ENCODE results near the gene DDX18. TPM values are rescaled to one million over a fixed set of nuclear protein-coding genes. Genes with fewer than 3 reads are reported as not detected.

DDX18 gene
- total RNA-seq, result 10 to 100 TPM; 23.2 to 24.5 TPM

DNA sequence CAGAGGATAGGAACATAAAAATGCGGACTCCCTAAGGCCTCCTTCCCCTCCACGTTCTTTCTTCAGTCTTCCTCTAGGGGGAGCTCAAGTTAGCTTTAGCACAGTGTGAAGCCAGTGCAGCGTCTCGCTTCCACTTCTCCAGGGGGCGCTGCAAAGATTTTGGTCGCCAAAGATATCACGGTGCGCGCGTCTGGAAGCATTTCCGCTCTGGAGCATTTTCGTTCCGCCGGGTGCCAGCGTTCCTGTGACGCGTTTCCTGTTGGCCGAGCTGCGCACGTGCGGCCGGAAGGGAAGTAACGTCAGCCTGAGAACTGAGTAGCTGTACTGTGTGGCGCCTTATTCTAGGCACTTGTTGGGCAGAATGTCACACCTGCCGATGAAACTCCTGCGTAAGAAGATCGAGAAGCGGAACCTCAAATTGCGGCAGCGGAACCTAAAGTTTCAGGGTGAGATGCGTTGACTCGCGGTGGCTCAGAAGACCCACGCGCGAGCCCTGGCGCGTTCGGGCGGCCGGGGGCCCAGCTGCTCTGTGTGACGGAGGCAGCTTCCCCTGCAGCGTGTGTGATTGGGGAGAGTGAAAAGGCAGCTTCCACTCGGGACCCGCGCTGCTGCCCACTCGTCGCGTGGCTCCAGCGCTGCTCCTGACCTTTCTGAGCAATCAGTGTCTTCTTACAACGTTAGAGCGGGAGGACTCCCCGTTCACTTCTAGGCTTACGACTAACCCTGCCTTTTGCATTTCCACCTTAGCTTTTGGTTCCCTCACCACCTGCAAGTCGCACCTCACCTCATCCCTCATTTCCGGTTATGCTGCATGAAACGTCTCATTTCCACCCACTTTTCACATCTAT, at the start of gene DDX18:
DDX18 (plus strand) TSS at position 275 of the 848 bp plus-strand sequence; CDS start at position 362, 87 bp downstream.
- Histone ChIP-seq H3K27me3 (no peaks in the 10 kb centered on the region), H3K9me3 (no peaks in the 10 kb centered on the region), H3K36me3 (peaks cover 21% of the 10 kb centered on the region), H3K4me1 (peaks cover 0 to 23% of the 10 kb centered on the region in 2 donors), H3K27ac (peak within 1 kb of the TSS; percentile 89 to 92), H3K4me3 (peak within 1 kb of the TSS; percentile 89 to 90)
- peak; percentile 98 for DNase-seq (ENCODE audit: low spot score)
- TF ChIP-seq, protein P1, sequence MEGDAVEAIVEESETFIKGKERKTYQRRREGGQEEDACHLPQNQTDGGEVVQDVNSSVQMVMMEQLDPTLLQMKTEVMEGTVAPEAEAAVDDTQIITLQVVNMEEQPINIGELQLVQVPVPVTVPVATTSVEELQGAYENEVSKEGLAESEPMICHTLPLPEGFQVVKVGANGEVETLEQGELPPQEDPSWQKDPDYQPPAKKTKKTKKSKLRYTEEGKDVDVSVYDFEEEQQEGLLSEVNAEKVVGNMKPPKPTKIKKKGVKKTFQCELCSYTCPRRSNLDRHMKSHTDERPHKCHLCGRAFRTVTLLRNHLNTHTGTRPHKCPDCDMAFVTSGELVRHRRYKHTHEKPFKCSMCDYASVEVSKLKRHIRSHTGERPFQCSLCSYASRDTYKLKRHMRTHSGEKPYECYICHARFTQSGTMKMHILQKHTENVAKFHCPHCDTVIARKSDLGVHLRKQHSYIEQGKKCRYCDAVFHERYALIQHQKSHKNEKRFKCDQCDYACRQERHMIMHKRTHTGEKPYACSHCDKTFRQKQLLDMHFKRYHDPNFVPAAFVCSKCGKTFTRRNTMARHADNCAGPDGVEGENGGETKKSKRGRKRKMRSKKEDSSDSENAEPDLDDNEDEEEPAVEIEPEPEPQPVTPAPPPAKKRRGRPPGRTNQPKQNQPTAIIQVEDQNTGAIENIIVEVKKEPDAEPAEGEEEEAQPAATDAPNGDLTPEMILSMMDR (IDR thresholded peaks at IDR 0.05), result peak; percentile 99

DNA sequence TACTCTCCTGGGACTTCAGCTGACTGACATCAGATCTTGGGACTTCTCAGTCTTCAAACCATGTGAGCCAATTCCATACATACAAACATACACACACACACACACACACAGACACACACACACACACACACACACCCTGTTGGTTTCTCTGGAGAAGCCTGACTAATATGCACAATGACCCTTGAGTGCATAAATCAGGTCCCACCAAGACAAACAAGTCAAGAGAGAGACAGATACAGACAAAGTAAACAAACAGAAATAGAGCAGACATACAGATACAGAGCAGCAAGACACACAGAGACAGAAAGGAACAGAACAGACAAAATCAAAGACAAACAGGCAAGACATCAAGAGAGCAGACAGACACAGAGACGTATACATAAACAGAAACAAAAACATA, 43.8 kb upstream of the DDX18 start:
- TF ChIP-seq, protein P1 (IDR thresholded peaks at IDR 0.05), result no peak
- Histone ChIP-seq H3K4me1 (no peaks in the 10 kb centered on the region), H3K9me3 (no peaks in the 10 kb centered on the region), H3K36me3 (no peaks in the 10 kb centered on the region), H3K27me3 (no peaks in the 10 kb centered on the region), H3K27ac (no peak overlapping the region), H3K4me3 (no peak overlapping the region)
- no peak for DNase-seq (ENCODE audit: low spot score)

DNA sequence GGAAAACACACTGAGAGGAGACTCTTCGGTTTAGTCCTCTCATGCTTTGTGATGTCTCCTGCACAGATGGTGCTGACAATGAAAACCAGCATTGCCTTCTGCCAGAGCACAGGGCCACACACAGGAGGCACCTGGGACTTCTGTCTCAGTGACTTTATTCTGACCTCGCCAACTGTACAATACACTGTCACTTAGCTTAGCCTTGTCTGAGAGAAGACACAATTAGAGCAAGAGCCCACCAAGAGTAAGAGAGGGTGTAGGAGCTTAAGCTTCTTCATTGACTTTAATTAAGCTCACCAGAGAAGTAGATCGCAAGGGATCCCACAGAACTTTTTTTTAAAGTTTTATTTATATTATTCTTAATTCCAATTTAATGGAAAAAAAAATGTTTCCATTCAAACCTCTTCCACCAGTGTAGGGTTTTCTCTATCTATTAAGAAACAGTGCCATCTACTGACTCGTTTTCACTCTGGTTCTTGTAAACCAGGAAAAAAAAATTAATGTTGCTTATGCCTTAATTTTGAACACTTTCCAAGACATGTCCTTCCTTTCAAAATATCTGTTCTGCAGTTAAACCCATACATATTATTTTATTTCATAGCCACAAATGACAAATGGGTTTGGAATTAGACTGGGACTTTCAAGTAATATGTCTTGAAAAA, 42.4 kb upstream of the DDX18 start:
- no peak overlapping the region for H3K4me3 ChIP-seq
- no peaks in the 10 kb centered on the region for H3K36me3 ChIP-seq
- TF ChIP-seq, protein P1 (IDR thresholded peaks at IDR 0.05), result peak in 1 of 2 donors; percentile 51

DNA sequence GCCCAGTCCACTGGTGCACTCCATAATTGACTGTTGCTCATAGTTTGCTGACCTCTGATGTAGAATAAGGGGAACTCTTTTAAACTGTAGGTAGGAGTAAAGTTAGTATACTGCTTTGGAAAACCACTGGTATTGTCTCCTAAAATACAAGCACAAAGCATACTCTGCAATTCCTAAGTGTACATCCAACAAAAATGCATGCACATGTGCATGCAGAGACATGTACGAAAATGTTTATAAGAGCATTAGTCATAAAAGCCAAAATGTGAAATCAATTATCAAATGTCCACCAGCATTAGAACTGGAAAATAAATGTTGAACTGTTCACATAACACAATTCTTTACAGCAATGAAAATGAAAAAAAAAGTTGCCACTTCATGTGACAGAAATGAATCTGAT, 39.8 kb upstream of the DDX18 start:
- H3K36me3 ChIP-seq, result no peaks in the 10 kb centered on the region
- H3K27me3 ChIP-seq, result no peaks in the 10 kb centered on the region
- no peak overlapping the region for H3K4me3 ChIP-seq
- H3K4me1 ChIP-seq, result no peaks in the 10 kb centered on the region
- TF ChIP-seq, protein P1 (IDR thresholded peaks at IDR 0.05), result no peak
- no peaks in the 10 kb centered on the region for H3K9me3 ChIP-seq
- no peak for DNase-seq (ENCODE audit: low spot score)
- no peak overlapping the region for H3K27ac ChIP-seq

More for the DNA sequence above, 42.4 kb upstream of the DDX18 start:
- H3K27me3 ChIP-seq, result no peaks in the 10 kb centered on the region
- H3K9me3 ChIP-seq, result no peaks in the 10 kb centered on the region
- H3K27ac ChIP-seq, result no peak overlapping the region
- DNase-seq (ENCODE audit: low spot score), result no peak
- H3K4me1 ChIP-seq, result no peaks in the 10 kb centered on the region

DNA sequence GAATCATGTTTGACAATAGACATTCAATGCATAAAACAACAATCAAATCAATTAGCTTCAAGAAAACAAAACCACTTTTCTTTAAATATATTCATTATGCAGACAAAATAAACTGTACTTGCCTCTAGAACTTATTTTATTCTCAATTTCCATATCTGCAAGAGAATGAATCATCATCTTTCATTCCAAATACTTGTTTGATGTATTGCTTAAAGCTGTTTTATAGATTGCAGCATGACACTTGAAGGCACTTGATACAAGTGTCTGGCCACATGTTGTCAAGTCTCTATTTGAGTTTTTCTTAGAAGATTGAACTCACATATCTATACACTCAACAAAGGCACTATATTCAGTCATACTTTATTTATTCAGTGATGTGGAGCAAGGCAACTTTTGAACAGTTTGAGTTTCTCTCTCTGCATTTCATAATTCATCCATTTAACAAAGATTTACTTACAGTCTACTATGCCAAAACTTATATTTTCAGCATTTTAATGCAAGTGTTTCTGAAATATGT, 38.7 kb upstream of the DDX18 start:
- H3K4me1 ChIP-seq, result no peaks in the 10 kb centered on the region
- H3K4me3 ChIP-seq, result no peak overlapping the region
- H3K9me3 ChIP-seq, result no peaks in the 10 kb centered on the region
- DNase-seq (ENCODE audit: low spot score), result no peak
- no peaks in the 10 kb centered on the region for H3K27me3 ChIP-seq
- H3K36me3 ChIP-seq, result no peaks in the 10 kb centered on the region
- no peak overlapping the region for H3K27ac ChIP-seq
- TF ChIP-seq, protein P1 (IDR thresholded peaks at IDR 0.05), result no peak
